Measurements from ENCODE around the gene RBKS. TPM values are rescaled to one million over a fixed set of nuclear protein-coding genes. Genes with fewer than 3 reads are reported as not detected.

Gene RBKS
- total RNA-seq, 1 experiment from 2014 or later = 1.7 TPM

GRCh38 chr2:27931361-27931950, 41.3 kb upstream of the RBKS start:
- TF ChIP-seq IRF1 (CRISPR knock-in tag; IDR thresholded peaks at IDR 0.05) (no peak), ZNF121 (CRISPR knock-in tag; IDR thresholded peaks at IDR 0.05) (no peak), STAT6 (CRISPR knock-in tag; conservative IDR thresholded peaks at IDR 0.05; ENCODE audit: low read depth) (no peak), TEAD1 (CRISPR knock-in tag; IDR thresholded peaks at IDR 0.05) (no peak), SMAD3 (CRISPR knock-in tag; IDR thresholded peaks at IDR 0.05; ENCODE audit: borderline replicate concordance) (no peak), ATF2 (CRISPR knock-in tag; IDR thresholded peaks at IDR 0.05; ENCODE audit: borderline replicate concordance, low read depth) (no peak), E2F4 (CRISPR knock-in tag; IDR thresholded peaks at IDR 0.05; ENCODE audit: borderline replicate concordance, low read depth) (no peak), ZBTB43 (CRISPR knock-in tag; IDR thresholded peaks at IDR 0.05) (no peak), ZSCAN18 (CRISPR knock-in tag; IDR thresholded peaks at IDR 0.05) (no peak), CREB1 (CRISPR knock-in tag; IDR thresholded peaks at IDR 0.05) (no peak), ZNF317 (CRISPR knock-in tag; IDR thresholded peaks at IDR 0.05; ENCODE audit: borderline replicate concordance, low read depth) (no peak), MXD4 (CRISPR knock-in tag; IDR thresholded peaks at IDR 0.05; ENCODE audit: borderline replicate concordance) (no peak), OVOL2 (CRISPR knock-in tag; IDR thresholded peaks at IDR 0.05; ENCODE audit: borderline replicate concordance) (no peak), E2F5 (CRISPR knock-in tag; IDR thresholded peaks at IDR 0.05) (no peak)
- H3K27ac Mint-ChIP-seq = no peak overlapping the region
- 0 out of 2 replicates have a peak, but pooled peaks cover under 1% of the 10 kb centered on the region for H3K4me1 Mint-ChIP-seq
- no peaks in the 10 kb centered on the region for H3K36me3 Mint-ChIP-seq
- ChIA-PET POLR2A (no interaction called here), CTCF (no interaction called here)
- H3K27me3 Mint-ChIP-seq (ENCODE audit: low read depth) = no peaks in the 10 kb centered on the region
- H3K9me3 Mint-ChIP-seq = no peaks in the 10 kb centered on the region
- H3K4me3 Mint-ChIP-seq = no peak overlapping the region
- no peak for ATAC-seq
- DNase-seq (ENCODE audit: low spot score) = no peak

Data from WTC11 (cell line).